T-helper 2 cell (primary cell): ENCODE measurements around the gene EGFL8.

Source experiments
- DNase-seq, 5 experiments: peaks; one replicate each; pipeline versions ENCODE4 v3.0.0 to v3.0.0-alpha.2; 2012 to 2022

Gene EGFL8

GRCh38 chr6:32147401-32148132 lies 16.8 kb upstream of the EGFL8 start:
- no peak for DNase-seq

- DNase-seq: peak; percentile 45 to 68 (median 53)
Measured at GRCh38 chr6:32148289-32149091, 15.9 kb upstream of the EGFL8 start.

DNA sequence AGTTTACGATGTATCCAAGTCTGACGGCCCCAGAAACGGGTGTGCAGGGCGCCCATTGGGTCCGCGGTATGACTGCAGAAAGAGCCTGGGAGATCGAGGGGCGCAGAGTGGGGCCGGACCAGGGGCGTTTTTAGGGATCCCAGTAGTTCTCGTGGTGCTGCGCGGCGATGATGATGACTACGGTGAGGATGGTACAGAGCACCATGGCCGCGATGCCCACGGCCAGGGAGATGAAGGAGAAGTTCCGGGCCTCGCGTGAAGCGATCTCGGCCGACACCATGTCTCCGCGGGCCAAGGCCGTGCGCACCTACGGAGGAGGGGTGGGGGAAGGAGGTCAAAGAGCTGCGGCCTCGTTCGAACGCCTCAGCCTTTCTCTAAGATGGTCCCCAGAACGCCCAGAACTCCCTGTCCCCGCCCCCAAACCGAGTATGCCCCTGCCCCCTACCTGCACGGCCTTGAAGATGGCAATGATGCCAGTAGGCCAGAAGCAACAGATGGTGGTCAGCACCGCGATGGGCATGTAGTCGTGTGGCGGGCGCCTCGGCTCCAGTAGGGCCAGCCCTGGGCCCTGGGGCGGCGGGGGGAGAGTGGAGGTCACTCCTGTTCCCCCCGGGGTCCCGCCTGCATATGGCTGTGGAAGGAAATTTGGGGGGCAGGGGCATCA lies 15.2 kb upstream of the EGFL8 start:
- DNase-seq: no peak

- no peak for DNase-seq
Measured at GRCh38 chr6:32149932-32150870, 14.2 kb upstream of the EGFL8 start.

- DNase-seq: no peak
Measured at GRCh38 chr6:32151181-32151862, 13.1 kb upstream of the EGFL8 start.

GRCh38 chr6:32151863-32152768 lies 12.3 kb upstream of the EGFL8 start, which contains the start of gene PRRT1:
Gene PRRT1 (minus strand): TSS chr6:32151939. CDS start chr6:32151827, 112 bp downstream.
- no peak for DNase-seq

DNA sequence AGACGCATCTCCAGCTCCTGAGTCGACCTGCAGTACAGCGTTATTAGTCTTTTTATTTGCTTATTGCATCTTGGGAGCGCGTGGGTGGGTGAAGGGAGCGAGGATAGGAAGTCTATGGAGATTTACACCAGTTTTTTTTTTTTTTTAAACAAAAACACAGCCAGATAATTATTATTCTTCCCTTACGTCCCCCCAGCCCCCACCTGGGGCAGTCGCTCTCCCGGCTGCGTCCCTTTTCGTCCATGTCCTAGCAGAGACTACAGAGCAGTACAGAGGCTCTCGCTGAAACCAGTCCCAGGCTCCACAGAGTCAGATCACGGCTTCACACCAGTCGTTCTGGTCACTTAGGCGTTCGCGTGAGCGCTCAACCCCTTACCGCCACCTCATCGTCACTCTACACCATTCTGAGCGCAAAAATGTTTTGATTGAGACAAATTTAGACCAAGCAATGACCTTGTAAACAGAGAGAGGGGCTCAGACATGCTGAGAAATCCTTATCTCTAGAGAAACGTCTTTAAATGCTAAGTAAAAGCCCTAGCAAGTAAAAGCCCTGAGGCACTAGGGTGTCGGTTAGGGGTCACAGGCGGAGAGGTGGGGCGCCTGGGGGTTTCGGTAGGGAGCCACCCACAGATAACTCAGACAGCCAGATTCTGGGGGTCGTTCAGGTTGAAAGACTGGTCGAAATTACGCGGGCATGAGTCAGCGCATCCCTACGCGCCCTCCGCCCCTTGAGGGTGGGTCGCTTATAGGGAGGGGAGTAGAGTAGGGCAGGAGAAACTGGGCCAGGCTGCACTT lies 11.4 kb upstream of the EGFL8 start:
- DNase-seq: no peak

- peak in 4 of 5 experiments; percentile 45 to 90 (median 66) for DNase-seq
Measured at GRCh38 chr6:32153564-32154513, 10.6 kb upstream of the EGFL8 start, which contains the start of gene PPT2. Gene PPT2 (plus strand): TSS chr6:32154141. CDS start chr6:32154595, 454 bp downstream.

- DNase-seq: peak in 4 of 5 experiments; percentile 30 to 80 (median 52)
Measured at GRCh38 chr6:32154514-32155161, 9.8 kb upstream of the EGFL8 start.

DNA sequence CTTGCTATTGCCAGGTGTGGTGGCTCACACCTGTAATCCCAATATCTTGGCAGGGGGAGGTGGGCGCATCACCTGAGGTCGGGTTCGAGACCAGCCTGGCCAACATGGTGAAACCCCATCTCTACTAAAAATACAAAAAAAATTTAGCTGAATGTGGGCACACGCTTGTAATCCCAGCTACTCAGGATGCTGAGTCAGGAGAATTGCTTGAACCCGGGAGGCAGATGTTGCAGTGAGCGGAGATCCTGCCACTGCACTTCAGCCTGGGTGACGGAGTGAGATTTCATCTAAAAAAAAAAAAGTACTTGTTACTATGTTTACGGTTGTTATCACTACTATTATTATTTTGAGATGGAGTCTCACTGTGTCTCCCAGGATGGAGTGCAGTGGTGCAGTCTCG lies 7.5 kb upstream of the EGFL8 start:
- DNase-seq: no peak

GRCh38 chr6:32158052-32158451 lies 6.3 kb upstream of the EGFL8 start:
- DNase-seq: no peak

- no peak for DNase-seq
Measured at GRCh38 chr6:32163559-32164258, 686 bp upstream of the EGFL8 start.

- DNase-seq: no peak
Measured at GRCh38 chr6:32166411-32167061, 2.1 kb downstream of the EGFL8 start.

DNA sequence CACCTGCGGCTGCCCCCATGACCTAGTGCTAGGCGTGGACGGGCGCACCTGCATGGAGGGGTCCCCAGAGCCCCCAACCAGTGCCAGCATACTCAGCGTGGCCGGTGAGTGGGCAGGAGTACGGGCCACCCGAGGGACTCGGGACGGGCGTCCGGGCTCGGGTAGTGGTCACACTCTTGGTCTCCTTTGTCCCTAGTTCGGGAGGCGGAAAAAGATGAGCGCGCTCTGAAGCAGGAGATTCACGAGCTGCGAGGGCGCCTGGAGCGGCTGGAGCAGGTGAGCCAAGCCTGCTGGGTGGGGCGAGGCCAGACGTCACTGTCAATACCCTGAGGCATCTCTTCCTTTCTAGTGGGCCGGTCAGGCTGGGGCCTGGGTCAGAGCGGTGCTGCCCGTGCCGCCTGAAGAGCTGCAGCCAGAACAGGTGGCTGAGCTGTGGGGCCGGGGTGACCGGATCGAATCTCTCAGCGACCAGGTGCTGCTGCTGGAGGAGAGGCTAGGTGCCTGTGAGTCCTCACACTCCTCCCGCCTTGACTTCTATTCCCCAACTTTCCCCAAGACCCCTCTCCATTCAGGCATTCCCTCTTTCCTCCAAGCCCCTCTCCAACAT lies 2.9 kb downstream of the EGFL8 start:
- DNase-seq: no peak

- DNase-seq: no peak
Measured at GRCh38 chr6:32167761-32168262, 3.4 kb downstream of the EGFL8 start.

DNA sequence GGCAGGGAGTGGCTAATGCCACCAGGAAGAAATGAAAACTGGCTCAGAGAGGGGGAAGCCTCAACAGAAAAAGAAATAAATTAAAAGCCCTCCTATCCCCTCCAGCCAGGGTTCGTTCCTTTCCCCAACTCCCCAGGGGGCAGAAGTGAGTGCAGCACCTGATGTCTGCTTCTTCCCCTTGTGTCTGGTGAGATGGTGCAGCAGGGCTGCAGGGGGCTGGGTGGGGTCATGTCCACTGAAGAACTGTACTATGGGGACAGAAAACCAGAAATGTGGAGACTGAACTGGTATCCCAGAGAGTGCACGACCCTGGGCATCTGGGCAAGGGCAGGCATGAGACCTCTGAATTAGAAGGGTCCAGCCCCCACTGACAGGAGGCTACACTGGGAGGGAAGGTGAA lies 4.0 kb downstream of the EGFL8 start:
- no peak for DNase-seq
